Kidney epithelial cell (primary cell): Measurements from ENCODE around the gene FBXW7. TPM values are rescaled to one million over a fixed set of nuclear protein-coding genes. Genes with fewer than 3 reads are reported as not detected.

Source experiments
- DNase-seq: peaks from one replicate; pipeline ENCODE4 v3.0.0-alpha.2; 2010; ENCODE audit warnings: low read depth
- H3K27me3 ChIP-seq: 2 replicates; pipeline ENCODE4 v1.6.0; 2011; ENCODE audit warnings: low read length; ENCODE audit not compliant: control insufficient read depth, insufficient read depth
- H3K36me3 ChIP-seq: 2 replicates; pipeline ENCODE4 v1.5.1; 2011; ENCODE audit warnings: low read length; ENCODE audit not compliant: control insufficient read depth, insufficient read depth
- H3K4me3 ChIP-seq: 2 replicates; pipeline ENCODE4 v1.5.1; 2011; ENCODE audit warnings: low read depth, mild to moderate bottlenecking, control low read depth, low read length
- total RNA-seq: library from RNA; depleted of rRNA; stranded (reverse); fragments of >200 nt; gene quantifications from 2 replicates; pipeline ENCODE4 v1.2.3, GENCODE V29; 2015
- TF ChIP-seq, protein P1 (sequence below): IDR thresholded peaks from 2 replicates; pipeline ENCODE4 v1.5.1; 2011; ENCODE audit warnings: mild to moderate bottlenecking, moderate library complexity, low read length, control low read depth, inconsistent platforms; ENCODE audit not compliant: insufficient read depth, poor library complexity, severe bottlenecking

FBXW7 gene
- total RNA-seq, 1 donor from 2014 or later = 29.8 TPM

GRCh38 chr4:152486429-152487389 is 49.2 kb downstream of the FBXW7 start:
- H3K36me3 ChIP-seq = no peaks in the 10 kb centered on the region
- no peak overlapping the region for H3K4me3 ChIP-seq
- no peak for DNase-seq
- no peaks in the 10 kb centered on the region for H3K27me3 ChIP-seq
- TF ChIP-seq, protein P1, sequence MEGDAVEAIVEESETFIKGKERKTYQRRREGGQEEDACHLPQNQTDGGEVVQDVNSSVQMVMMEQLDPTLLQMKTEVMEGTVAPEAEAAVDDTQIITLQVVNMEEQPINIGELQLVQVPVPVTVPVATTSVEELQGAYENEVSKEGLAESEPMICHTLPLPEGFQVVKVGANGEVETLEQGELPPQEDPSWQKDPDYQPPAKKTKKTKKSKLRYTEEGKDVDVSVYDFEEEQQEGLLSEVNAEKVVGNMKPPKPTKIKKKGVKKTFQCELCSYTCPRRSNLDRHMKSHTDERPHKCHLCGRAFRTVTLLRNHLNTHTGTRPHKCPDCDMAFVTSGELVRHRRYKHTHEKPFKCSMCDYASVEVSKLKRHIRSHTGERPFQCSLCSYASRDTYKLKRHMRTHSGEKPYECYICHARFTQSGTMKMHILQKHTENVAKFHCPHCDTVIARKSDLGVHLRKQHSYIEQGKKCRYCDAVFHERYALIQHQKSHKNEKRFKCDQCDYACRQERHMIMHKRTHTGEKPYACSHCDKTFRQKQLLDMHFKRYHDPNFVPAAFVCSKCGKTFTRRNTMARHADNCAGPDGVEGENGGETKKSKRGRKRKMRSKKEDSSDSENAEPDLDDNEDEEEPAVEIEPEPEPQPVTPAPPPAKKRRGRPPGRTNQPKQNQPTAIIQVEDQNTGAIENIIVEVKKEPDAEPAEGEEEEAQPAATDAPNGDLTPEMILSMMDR = no peak

GRCh38 chr4:152485726-152486276 is 50.1 kb downstream of the FBXW7 start:
- no peaks in the 10 kb centered on the region for H3K27me3 ChIP-seq
- H3K36me3 ChIP-seq = no peaks in the 10 kb centered on the region
- TF ChIP-seq, protein P1 = no peak
- H3K4me3 ChIP-seq = no peak overlapping the region
- DNase-seq = peak; percentile 92

GRCh38 chr4:152482211-152482610 is 53.7 kb downstream of the FBXW7 start:
- TF ChIP-seq, protein P1 = no peak
- DNase-seq = no peak
- no peaks in the 10 kb centered on the region for H3K36me3 ChIP-seq
- H3K27me3 ChIP-seq = no peaks in the 10 kb centered on the region
- H3K4me3 ChIP-seq = no peak overlapping the region

- Histone ChIP-seq H3K27me3 (no peaks in the 10 kb centered on the region), H3K36me3 (no peaks in the 10 kb centered on the region), H3K4me3 (no peak overlapping the region)
- TF ChIP-seq, protein P1 = no peak
- no peak for DNase-seq
Observed at GRCh38 chr4:152480901-152481300, 55.0 kb downstream of the FBXW7 start.

DNA sequence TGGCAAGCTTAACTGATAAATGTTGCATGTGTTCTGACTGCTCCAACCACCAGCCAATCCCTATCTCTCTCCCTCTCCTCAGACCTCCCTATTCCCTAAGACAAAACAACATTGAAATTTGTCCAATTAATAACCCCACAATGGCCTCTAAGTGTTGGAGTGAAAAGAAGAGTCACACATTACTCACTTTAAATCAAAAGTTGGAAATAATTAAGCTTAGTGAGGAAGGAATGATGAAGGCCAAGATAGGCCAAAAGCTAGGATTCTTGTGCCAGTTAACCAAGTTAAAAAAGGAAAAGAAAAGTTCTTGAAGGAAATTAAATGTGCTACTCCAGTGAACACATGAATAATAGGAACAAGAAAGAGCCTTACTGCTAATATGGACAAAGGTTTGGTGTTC is 55.6 kb downstream of the FBXW7 start:
- TF ChIP-seq, protein P1 = no peak
- no peaks in the 10 kb centered on the region for H3K27me3 ChIP-seq
- no peak for DNase-seq
- no peaks in the 10 kb centered on the region for H3K36me3 ChIP-seq
- H3K4me3 ChIP-seq = no peak overlapping the region
